ENCODE results near the gene AVPI1. TPM values are rescaled to one million over a fixed set of nuclear protein-coding genes. Genes with fewer than 3 reads are reported as not detected.

The AVPI1 gene
- total RNA-seq, 1 donor from 2014 or later, result 125 TPM

GRCh38 chr10:97690133-97690532, 3.1 kb upstream of the AVPI1 start:
- DNase-seq (ENCODE audit: extremely low spot score in 2 of 2), result no peak
- TF ChIP-seq POLR2A (IDR thresholded peaks at IDR 0.05) (no peak), POLR2AphosphoS5 (IDR thresholded peaks at IDR 0.05; ENCODE audit: insufficient read depth in 1 of 2, low read depth in 1 of 2) (peak in 1 of 2 donors; percentile 48)
- H3K4me3 ChIP-seq, result no peak overlapping the region
- no peaks in the 10 kb centered on the region for H3K27me3 ChIP-seq
- no peaks in the 10 kb centered on the region for H3K36me3 ChIP-seq
- H3K4me1 ChIP-seq, result peaks cover 46% of the 10 kb centered on the region
- peaks cover 4% of the 10 kb centered on the region for H3K9me3 ChIP-seq
- H3K27ac ChIP-seq, result peak overlapping the region; percentile 96
- intact Hi-C loops (cut with DNase I), result no loop called here

GRCh38 chr10:97689559-97690020, 2.5 kb upstream of the AVPI1 start:
- Histone ChIP-seq H3K36me3 (no peaks in the 10 kb centered on the region), H3K9me3 (peaks cover 4% of the 10 kb centered on the region), H3K4me3 (no peak overlapping the region), H3K4me1 (peaks cover 52% of the 10 kb centered on the region), H3K27me3 (no peaks in the 10 kb centered on the region), H3K27ac (peak overlapping the region; percentile 96)
- DNase-seq (ENCODE audit: extremely low spot score in 2 of 2), result no peak
- no peak for TF ChIP-seq POLR2AphosphoS5 (IDR thresholded peaks at IDR 0.05; ENCODE audit: insufficient read depth in 1 of 2, low read depth in 1 of 2)
- intact Hi-C loops (cut with DNase I), result no loop called here

- H3K9me3 ChIP-seq, result peaks cover 4% of the 10 kb centered on the region
- peak overlapping the region; percentile 86 for H3K4me3 ChIP-seq
- H3K4me1 ChIP-seq, result peaks cover 67% of the 10 kb centered on the region
- H3K27ac ChIP-seq, result peak overlapping the region; percentile 96
- TF ChIP-seq POLR2AphosphoS5 (IDR thresholded peaks at IDR 0.05; ENCODE audit: insufficient read depth in 1 of 2, low read depth in 1 of 2), result peak in 1 of 2 donors; percentile 40
- no peak for TF ChIP-seq CTCF (IDR thresholded peaks at IDR 0.05)
- no peak for TF ChIP-seq POLR2A (IDR thresholded peaks at IDR 0.05)
- no peaks in the 10 kb centered on the region for H3K27me3 ChIP-seq
- no peak for DNase-seq (ENCODE audit: extremely low spot score in 2 of 2)
- intact Hi-C loops (cut with DNase I), result no loop called here
- H3K36me3 ChIP-seq, result no peaks in the 10 kb centered on the region
Measured at GRCh38 chr10:97687785-97688781, 1.0 kb upstream of the AVPI1 start.

GRCh38 chr10:97686301-97686961, 610 bp downstream of the AVPI1 start:
- TF ChIP-seq POLR2A (IDR thresholded peaks at IDR 0.05), result no peak
- no peak for TF ChIP-seq POLR2AphosphoS5 (IDR thresholded peaks at IDR 0.05; ENCODE audit: insufficient read depth in 1 of 2, low read depth in 1 of 2)
- no peak for TF ChIP-seq CTCF (IDR thresholded peaks at IDR 0.05)
- no peak for DNase-seq (ENCODE audit: extremely low spot score in 2 of 2)
- Histone ChIP-seq H3K36me3 (no peaks in the 10 kb centered on the region), H3K4me1 (peaks cover 82% of the 10 kb centered on the region), H3K27ac (peak overlapping the region; percentile 96), H3K4me3 (peak overlapping the region; percentile 86), H3K27me3 (no peaks in the 10 kb centered on the region), H3K9me3 (no peaks in the 10 kb centered on the region)
- intact Hi-C loops (cut with DNase I), result no loop called here

GRCh38 chr10:97685395-97685958, 1.6 kb downstream of the AVPI1 start:
- Histone ChIP-seq H3K36me3 (no peaks in the 10 kb centered on the region), H3K27ac (peak overlapping the region; percentile 96), H3K4me3 (peak overlapping the region; percentile 86), H3K9me3 (no peaks in the 10 kb centered on the region), H3K27me3 (no peaks in the 10 kb centered on the region), H3K4me1 (peaks cover 87% of the 10 kb centered on the region)
- no peak for TF ChIP-seq POLR2A (IDR thresholded peaks at IDR 0.05)
- no peak for TF ChIP-seq CTCF (IDR thresholded peaks at IDR 0.05)
- no peak for DNase-seq (ENCODE audit: extremely low spot score in 2 of 2)
- intact Hi-C loops (cut with DNase I), result no loop called here
